HG03469 (cell line): ENCODE measurements around the gene BMP6.

ENCODE experiments used
- ATAC-seq: cut with Tn5 transposase; IDR thresholded peaks from one replicate; pipeline ENCODE4 v1.9.1; 2021; ENCODE audit warnings: mild to moderate bottlenecking, moderate library complexity, moderate number of reproducible peaks; ENCODE audit not compliant: unreplicated experiment

Gene BMP6

DNA sequence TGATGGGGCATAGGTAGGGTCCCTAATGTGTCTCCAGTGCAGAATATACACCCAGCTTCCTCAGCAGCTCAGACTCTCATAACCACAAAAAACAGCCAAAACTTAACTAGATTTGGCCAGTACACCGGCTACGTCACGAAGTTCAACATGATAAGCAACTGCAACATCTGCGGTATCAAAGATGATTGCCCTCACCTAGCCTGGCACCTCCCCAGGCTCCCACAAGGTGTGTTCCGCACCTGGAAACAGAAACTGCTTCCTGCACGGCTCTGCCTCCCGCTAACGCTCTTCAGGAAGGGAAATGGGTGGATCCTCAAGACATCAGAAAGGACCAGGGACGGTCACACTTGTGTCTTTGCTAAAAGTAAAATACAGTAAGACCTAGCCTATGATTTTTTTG lies 175.2 kb downstream of the BMP6 start:
- ATAC-seq, result no peak

GRCh38 chr6:7901780-7902179 lies 175.9 kb downstream of the BMP6 start:
- ATAC-seq, result no peak

DNA sequence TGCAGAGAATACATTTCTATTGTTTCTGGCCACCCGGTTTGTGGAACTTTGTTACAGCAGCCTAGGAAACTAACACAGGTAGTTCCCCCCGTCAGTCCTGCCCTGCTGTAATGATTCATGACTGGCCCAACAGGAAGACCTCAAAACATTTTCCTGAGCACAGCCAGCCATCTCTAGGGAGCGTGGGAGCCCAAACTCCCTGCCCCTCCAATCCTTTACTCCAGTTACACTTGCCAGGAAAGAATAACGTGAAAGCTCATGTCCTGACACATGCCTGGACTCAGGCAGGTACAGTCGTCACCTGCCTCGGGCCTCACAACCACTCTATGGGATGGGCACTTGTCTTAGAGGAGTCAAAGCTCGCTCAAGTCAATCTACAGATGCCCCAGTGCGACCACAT lies 176.3 kb downstream of the BMP6 start:
- no peak for ATAC-seq

GRCh38 chr6:7902867-7903266 lies 177.0 kb downstream of the BMP6 start:
- ATAC-seq, result no peak

GRCh38 chr6:7903673-7904072 lies 177.8 kb downstream of the BMP6 start:
- no peak for ATAC-seq

DNA sequence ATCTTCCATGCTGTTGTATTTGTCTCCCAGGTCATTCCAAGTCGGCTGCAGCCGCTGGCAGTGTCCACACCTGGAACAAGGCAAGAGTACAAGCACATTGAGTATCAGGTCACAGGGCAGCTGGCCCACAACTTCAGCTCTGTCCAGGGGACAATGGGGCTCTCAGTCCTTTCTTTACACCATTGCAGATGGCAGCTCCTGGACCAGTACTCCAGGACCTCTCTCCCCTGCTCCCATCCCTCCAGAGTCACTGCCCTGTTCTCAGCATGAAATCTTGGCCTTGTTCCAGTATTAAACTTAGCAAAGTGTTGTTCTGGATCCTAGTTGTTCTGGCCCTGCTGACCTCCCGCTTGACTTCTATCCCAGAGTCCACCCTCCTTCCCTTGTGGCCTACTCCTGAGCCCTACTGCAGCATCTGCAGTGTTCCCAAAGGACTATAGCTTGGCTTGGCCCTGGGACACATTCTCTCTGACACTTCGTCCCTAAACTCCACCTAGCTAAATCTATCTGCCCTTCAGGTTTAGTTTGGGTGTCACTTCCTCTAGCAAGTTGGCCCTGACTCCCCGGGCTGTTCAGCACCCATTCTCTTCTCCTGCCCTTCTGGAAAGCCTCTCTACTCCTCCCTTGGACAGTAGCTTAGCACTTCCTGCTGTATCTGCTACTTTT lies 178.9 kb downstream of the BMP6 start:
- ATAC-seq, result no peak

DNA sequence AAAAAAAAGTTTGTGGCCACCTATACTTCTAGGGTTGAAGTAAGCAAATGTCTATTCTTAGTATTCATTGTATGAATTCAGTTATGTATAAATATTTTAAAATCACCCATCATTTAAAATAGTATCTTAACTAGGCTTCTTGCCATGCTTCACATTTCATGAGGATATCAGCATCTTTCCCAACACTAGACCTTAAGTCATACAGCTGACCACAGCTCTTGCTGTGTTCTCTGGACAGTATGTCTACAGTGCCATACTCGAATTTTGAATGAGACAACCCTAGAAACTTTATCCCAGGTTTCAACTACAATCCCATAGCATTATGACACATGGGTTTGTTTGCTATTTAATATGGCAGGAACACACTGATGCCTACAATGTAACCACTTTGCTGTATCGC lies 179.5 kb downstream of the BMP6 start:
- no peak for ATAC-seq

- no peak for ATAC-seq
Observed at GRCh38 chr6:7906741-7907140, 180.8 kb downstream of the BMP6 start.

GRCh38 chr6:7907159-7907558 lies 181.3 kb downstream of the BMP6 start:
- ATAC-seq, result no peak

- ATAC-seq, result no peak
Observed at GRCh38 chr6:7909323-7910276, 183.7 kb downstream of the BMP6 start.

GRCh38 chr6:7910298-7910653 lies 184.4 kb downstream of the BMP6 start:
- ATAC-seq, result no peak

DNA sequence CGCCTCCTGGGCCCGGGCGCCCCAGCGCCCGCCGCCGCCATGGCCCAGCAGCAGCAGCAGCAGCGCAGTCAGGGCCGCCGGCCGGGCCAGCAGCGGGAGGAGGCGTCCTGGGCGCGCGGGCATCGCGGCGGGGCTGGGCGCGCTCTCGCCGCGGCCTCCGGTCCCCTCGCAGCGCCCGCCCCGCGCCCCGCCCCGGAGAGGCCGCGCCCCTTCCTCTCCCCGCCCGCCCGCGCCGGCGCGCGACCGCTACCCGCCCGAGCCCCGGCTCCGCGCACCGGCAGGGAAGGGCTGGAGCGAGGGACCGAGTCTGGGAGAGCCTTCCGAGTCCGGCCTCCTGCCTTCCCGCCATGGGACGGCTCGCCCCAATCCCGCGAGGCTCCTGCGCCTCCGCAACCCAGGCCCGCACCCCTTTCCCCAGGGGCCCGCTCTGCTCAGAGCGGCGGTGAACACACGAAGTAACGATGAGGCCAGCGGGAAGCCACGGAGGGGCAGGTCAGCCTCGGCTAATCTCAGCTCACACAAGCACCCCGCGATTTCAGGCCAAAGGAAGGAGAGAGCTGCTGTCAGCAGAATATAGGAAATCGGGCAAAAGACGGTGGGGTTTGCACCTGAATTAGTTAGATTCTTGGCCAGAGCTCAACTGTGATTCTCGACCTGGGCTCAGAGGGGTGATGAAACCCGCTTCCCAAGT lies 184.9 kb downstream of the BMP6 start, which contains the start of gene TXNDC5:
Gene TXNDC5 (minus strand): TSS at position 135 of the 691 bp plus-strand sequence. CDS start 12 bp downstream, at position 123.
- peak; percentile 47 for ATAC-seq

DNA sequence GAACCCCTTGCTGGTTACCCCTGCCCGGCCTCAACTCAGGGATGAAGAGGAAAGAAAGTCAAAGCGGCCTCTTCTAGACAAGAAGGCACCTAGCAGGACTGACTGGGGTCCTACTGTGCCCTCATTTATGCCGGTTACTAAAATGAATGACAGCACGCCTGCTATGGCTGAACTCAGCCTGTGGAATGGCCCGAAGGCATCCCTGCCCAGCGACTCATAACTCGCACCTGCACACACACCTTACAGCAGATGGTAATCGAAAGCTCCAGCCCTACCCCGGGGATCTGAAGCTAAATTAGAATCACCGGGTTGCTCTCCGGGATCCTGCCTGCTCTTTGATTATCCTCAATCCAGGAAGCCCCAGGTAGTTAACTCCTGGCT lies 185.4 kb downstream of the BMP6 start:
- no peak for ATAC-seq

DNA sequence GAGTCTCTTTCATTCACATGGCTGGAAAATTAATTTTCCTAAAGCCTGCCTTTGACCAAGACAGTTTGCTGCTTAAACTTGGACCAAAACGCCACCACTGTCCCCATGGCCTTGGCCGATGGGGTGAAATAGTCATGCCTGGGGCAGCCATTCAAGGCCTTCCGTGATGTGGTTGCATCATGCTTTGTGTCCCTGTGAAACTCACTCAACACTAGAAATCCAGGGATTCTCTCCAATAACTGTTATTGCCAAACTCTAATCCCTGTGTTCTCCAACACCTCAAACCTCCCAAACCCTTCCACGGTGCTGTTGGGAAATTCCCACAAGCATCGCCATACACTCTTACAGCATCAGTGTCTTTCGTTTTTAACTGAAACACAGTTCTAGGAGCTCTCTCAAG lies 186.1 kb downstream of the BMP6 start:
- no peak for ATAC-seq

- ATAC-seq, result no peak
Observed at GRCh38 chr6:7912736-7913517, 187.0 kb downstream of the BMP6 start.

- ATAC-seq, result no peak
Observed at GRCh38 chr6:7914311-7914710, 188.4 kb downstream of the BMP6 start.

- no peak for ATAC-seq
Observed at GRCh38 chr6:7914991-7915789, 189.3 kb downstream of the BMP6 start.

- peak; percentile 87 for ATAC-seq
Observed at GRCh38 chr6:7916959-7917358, 191.1 kb downstream of the BMP6 start.

DNA sequence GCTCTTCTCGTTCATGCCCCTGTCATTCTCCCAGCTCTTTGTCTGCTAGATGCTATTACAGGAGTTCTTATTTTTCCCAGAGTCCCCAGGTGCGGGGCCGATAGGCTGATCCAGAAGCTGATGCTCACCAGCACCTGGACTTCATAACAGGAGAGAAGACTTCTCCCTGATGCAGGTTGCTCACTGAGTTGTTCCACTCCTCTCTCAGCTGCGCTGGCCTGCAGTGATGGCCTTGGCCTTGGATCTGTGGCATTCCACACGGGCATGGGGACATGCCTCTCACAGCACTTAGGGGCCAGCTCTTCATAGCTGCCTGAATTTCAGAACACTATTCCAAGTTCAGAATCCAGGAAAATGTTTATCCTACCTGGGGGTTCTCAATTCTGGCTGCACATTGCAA lies 191.8 kb downstream of the BMP6 start:
- no peak for ATAC-seq

- no peak for ATAC-seq
Observed at GRCh38 chr6:7918403-7918802, 192.5 kb downstream of the BMP6 start.
